ENCODE data around the gene SLC1A7.

The SLC1A7 gene

GRCh38 chr1:53160924-53161378 is 18.5 kb upstream of the SLC1A7 start:
- FAIRE-seq (no peak), DNase-seq (ENCODE audit: low spot score) (no peak)

- no peak for FAIRE-seq
- no peak for DNase-seq (ENCODE audit: low spot score)
Observed at GRCh38 chr1:53158900-53159299, 16.5 kb upstream of the SLC1A7 start.

- no peak for DNase-seq (ENCODE audit: low spot score)
Observed at GRCh38 chr1:53156783-53157182, 14.3 kb upstream of the SLC1A7 start.

GRCh38 chr1:53155945-53156344 is 13.5 kb upstream of the SLC1A7 start:
- FAIRE-seq (no peak), DNase-seq (ENCODE audit: low spot score) (no peak)

More at GRCh38 chr1:53156783-53157182, 14.3 kb upstream of the SLC1A7 start:
- no peak for FAIRE-seq

- DNase-seq (ENCODE audit: low spot score) (no peak), FAIRE-seq (no peak)
Observed at GRCh38 chr1:53155534-53155933, 13.1 kb upstream of the SLC1A7 start.

GRCh38 chr1:53154859-53155438 is 12.5 kb upstream of the SLC1A7 start:
- no peak for FAIRE-seq
- DNase-seq (ENCODE audit: low spot score): no peak

GRCh38 chr1:53153752-53154151 is 11.3 kb upstream of the SLC1A7 start:
- no peak for DNase-seq (ENCODE audit: low spot score)
- no peak for FAIRE-seq

- peak; percentile 70 for DNase-seq (ENCODE audit: low spot score)
- FAIRE-seq: peak; percentile 60
Observed at GRCh38 chr1:53148123-53148522, 5.7 kb upstream of the SLC1A7 start.

- FAIRE-seq (no peak), DNase-seq (ENCODE audit: low spot score) (no peak)
Observed at GRCh38 chr1:53147174-53147573, 4.7 kb upstream of the SLC1A7 start.

GRCh38 chr1:53145942-53146708 is 3.7 kb upstream of the SLC1A7 start:
- peak; percentile 96 for FAIRE-seq
- DNase-seq (ENCODE audit: low spot score): peak; percentile 99

- FAIRE-seq: no peak
- no peak for DNase-seq (ENCODE audit: low spot score)
Observed at GRCh38 chr1:53145619-53145941, 3.1 kb upstream of the SLC1A7 start.

- no peak for FAIRE-seq
- no peak for DNase-seq (ENCODE audit: low spot score)
Observed at GRCh38 chr1:53145051-53145600, 2.7 kb upstream of the SLC1A7 start.

GRCh38 chr1:53144201-53144600 is 1.8 kb upstream of the SLC1A7 start:
- FAIRE-seq (no peak), DNase-seq (ENCODE audit: low spot score) (no peak)

- no peak for FAIRE-seq
- no peak for DNase-seq (ENCODE audit: low spot score)
Observed at GRCh38 chr1:53143527-53143926, 1.1 kb upstream of the SLC1A7 start.

- DNase-seq (ENCODE audit: low spot score) (no peak), FAIRE-seq (no peak)
Observed at GRCh38 chr1:53141487-53142055, 867 bp downstream of the SLC1A7 start.

GRCh38 chr1:53140451-53140850 is 2.0 kb downstream of the SLC1A7 start:
- DNase-seq (ENCODE audit: low spot score) (no peak), FAIRE-seq (no peak)

GRCh38 chr1:53139951-53140361 is 2.5 kb downstream of the SLC1A7 start:
- no peak for FAIRE-seq

GRCh38 chr1:53138991-53139884 is 3.2 kb downstream of the SLC1A7 start:
- no peak for FAIRE-seq
- DNase-seq (ENCODE audit: low spot score): no peak

More at GRCh38 chr1:53139951-53140361, 2.5 kb downstream of the SLC1A7 start:
- no peak for DNase-seq (ENCODE audit: low spot score)

GRCh38 chr1:53137729-53138128 is 4.7 kb downstream of the SLC1A7 start:
- DNase-seq (ENCODE audit: low spot score): no peak

GRCh38 chr1:53135735-53136114 is 6.7 kb downstream of the SLC1A7 start:
- peak; percentile 85 for FAIRE-seq

More at GRCh38 chr1:53137729-53138128, 4.7 kb downstream of the SLC1A7 start:
- FAIRE-seq: no peak

GRCh38 chr1:53134961-53135734 is 7.3 kb downstream of the SLC1A7 start:
- DNase-seq (ENCODE audit: low spot score): peak; percentile 80
- FAIRE-seq: no peak

More at GRCh38 chr1:53135735-53136114, 6.7 kb downstream of the SLC1A7 start:
- DNase-seq (ENCODE audit: low spot score): peak; percentile 78

Measured in RCC 7860 (cell line).